Hematopoietic multipotent progenitor cell treated with erythropoietin and hydrocortisone succinate and interleukin-3 and kit ligand, for 6 days (in vitro differentiated cells): ENCODE data around the gene PCSK6.

Experiments used
- DNase-seq: peaks from one replicate; pipeline ENCODE4 v3.0.0-alpha.2; 2015

The PCSK6 gene

GRCh38 chr15:101489599-101490407 lies at the start of gene PCSK6:
PCSK6 (minus strand) TSS chr15:101489707; CDS start chr15:101489670, 37 bp downstream.
- DNase-seq = peak; percentile 49

GRCh38 chr15:101538996-101539395 lies 49.5 kb upstream of the PCSK6 start:
- no peak for DNase-seq

DNA sequence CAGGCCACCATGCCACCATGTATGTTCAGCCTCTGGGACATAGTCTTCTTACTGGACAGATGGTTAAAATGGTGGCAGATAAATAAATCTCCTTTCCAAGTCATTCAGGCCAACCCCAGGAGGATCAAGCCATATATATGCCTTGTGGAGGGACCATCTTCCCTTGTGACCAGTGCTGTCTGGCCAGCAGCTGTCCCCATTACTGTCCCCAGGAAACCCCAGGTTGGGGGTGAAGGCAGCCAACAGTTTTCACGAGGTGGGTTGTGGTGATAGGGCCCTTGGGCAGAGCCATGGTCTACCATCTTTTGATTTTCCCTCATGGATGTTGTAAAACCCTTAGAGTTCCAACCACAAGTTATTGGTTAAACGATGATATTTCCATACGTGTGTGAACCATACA lies 48.7 kb upstream of the PCSK6 start:
- DNase-seq = no peak

DNA sequence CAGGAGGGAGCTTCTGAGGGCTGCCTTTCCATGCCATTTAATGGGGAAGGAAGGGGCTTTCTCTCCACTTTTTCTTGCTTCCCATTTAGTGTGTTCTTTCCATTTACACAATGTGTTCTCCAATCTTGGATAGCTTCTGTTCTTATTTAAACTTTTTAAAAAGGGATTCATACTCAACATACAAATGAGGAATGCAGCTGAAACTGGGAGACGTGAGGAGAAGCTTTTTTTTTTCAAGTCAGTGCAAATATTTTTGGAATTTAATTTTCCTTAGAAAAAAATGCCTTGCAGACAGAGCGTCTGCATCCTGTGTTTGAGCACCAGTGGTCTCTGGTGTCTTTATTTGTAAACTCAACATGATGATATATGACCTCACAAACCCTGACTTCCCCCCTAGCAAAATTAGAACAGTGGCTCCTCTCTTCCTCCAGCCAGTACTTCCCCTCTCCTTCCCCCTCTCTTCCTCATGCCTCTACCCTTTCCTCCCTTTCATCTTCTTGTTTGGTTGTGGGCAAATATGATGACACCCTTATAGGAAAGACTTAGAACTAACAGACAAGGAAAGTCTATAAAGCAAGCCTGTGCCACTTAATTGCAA lies 48.1 kb upstream of the PCSK6 start:
- no peak for DNase-seq

DNA sequence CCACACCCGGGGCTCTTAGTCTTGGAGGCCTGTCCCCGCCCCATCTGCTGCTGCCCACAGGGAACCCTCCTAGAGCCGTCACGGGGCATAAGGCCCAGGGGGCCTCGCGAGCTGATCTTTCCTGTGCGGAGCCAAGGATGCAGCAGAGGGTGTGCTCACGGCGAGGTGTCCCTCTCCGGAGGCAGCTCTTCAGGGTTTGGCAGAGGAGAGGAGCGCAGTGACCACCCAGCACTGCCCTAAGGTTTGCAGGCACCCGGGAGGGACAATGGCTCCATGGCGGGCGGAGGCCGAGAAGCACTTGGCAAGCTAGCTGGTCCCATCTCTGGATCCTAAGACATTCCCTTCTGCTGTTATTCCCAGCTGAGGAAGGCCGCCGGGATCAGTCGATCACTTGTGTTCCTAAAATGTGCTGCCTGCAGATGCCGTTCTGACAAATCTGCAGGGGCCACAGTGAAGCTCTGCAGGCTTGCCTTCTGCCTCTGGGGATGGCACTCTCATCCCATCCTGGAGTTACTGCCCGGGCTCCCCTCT lies 47.4 kb upstream of the PCSK6 start:
- DNase-seq = no peak

DNA sequence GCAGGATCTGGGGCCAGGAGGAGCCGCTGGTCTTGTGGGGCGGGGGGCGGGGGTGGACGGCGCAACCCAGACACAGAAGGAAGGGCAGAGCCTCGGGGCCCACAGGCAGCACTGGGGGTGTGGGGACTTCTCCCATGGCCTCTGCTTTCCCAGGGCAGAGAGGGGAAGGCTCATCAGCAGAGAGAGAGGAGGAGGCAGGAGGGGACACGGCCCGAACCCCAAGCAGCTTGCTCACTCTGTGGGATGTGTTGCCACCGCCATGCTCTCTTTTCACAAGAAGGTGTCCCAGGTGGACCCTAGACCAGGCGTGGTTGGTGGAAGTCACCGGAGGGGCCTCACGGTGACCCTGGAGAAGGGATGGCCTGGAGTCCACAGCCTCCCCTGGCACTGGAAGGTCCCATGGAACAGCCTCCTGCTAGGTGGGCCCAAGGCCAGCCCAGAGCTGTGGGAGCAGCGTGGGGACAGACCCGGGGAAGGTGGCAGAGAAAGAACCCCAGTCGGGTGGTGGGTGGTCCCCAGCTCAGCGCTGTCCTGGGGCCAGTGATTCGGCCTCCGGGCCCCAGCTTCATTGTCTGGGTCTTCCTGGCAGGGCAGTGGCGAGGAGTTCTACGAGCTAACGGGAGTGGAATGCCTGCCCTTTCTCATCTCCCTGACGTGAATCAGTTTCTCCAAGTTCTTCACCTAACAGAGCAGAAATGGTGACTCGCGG lies 46.8 kb upstream of the PCSK6 start:
- DNase-seq = no peak

DNA sequence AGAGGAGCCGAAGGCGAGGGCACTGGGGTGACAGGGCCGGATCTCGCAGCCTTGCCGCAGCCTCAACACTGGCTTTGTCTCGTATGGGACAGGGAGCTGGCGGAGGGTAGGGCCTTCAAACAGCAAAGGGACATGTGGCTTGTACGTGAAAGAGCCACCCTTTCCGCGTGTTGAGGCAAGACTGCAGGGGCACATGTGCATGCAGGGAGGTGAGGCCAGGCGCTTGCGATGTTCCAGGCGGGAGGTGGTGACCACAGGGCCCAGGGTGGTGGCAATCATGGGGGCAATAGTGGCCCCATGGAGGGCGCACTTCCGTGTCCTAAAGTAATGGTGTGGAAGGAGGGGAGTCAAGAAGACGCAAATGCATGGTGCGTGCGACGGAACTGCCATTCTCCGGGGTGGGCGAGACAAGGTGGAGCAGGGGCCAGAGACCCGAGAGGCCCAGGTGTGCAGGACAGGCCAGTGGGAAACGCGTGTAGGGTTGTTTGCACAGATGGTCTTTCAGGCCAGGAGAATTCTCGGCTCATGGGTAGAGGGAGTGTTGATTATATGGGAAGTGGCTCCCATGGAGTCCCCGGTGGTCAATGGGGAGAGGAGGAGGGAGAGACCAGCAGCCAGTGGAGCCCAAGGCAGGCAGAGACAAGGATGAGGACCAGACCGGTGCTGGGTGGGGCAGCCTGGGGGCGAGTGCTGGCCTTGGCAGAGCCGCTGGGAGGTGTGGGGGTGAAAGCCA lies 45.8 kb upstream of the PCSK6 start:
- no peak for DNase-seq

- no peak for DNase-seq
Observed at GRCh38 chr15:101534376-101534970, 45.0 kb upstream of the PCSK6 start.

GRCh38 chr15:101533371-101534140 lies 44.0 kb upstream of the PCSK6 start:
- DNase-seq = no peak

GRCh38 chr15:101532865-101533264 lies 43.4 kb upstream of the PCSK6 start:
- no peak for DNase-seq

DNA sequence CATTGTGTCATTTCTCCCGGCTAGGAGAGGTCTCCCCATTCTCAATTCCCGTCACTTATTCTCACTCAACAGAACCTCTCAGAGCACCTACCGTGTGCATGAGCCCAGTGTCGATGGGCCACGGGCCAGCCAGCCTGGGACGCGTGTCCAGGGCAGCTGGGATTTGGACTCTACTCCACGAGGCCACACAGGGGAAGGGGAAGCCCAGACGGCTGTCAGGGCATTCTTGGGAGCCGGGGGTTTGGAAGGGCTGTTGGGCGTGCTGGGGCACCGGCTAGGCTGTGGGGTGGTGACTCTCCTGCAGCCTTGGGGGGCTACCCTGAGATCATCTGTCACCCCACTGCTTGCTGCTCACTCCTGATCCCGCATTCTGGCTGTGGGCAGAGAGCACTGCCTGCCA lies 41.7 kb upstream of the PCSK6 start:
- DNase-seq = no peak

DNA sequence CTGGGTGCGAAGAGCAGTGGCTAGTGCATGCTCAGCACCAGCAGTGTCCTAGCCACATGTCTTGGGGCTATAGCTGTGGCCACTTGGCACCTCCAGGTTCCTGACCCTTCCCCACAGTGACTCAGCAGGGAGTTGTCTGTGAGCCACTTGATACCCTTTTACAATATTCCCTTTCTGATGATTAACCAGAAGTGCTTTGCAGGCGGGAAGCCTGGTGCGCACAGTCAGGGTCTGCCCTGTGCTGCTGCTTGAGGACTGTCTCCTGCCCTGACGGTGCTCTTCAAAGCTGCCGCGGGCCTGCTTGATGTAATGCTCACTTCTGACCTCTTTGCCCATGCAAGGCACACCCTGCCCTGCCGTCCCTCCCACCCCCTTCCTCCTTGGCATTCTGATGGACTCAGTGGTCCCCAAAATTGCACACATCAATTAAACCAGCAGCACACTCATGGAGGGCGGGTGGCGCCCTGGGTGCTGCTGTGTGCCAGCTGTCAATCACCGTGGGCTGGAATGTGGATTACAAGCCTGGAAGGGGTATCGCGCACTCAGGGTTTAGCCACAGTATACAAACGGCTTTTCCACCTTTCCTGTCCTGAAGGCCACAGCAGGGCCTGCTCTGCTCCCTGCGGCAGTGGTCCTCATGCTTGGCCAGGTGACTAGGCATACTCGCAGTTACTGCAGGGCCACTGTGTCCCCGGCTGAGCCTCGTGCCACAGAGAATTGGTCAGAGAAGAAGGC lies 40.9 kb upstream of the PCSK6 start:
- DNase-seq = no peak

GRCh38 chr15:101528917-101529299 lies 39.4 kb upstream of the PCSK6 start:
- no peak for DNase-seq

- no peak for DNase-seq
Observed at GRCh38 chr15:101528108-101528916, 38.8 kb upstream of the PCSK6 start.

- no peak for DNase-seq
Observed at GRCh38 chr15:101526890-101527289, 37.4 kb upstream of the PCSK6 start.

GRCh38 chr15:101526442-101526841 lies 36.9 kb upstream of the PCSK6 start:
- no peak for DNase-seq

DNA sequence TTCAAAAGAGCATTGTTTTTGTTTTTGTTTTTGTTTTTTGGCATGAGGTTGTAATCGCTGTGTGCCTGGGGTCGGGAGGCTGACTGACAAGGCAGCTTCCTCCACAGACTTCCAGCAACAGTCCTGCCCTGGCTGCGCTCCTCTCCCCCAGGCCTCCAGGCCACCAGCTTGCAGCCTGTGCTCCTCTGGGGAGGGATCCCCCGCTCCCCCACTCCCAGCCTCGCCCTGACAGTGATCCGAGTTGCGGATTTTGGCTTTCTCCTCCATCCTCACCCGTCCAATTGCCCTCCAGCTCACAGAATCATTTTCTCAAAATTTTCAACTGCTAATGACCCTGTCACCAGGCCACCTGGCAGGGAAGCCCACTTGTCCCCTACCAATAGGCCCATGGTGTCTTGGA lies 36.5 kb upstream of the PCSK6 start:
- DNase-seq = no peak

- DNase-seq = no peak
Observed at GRCh38 chr15:101525087-101525669, 35.7 kb upstream of the PCSK6 start.

DNA sequence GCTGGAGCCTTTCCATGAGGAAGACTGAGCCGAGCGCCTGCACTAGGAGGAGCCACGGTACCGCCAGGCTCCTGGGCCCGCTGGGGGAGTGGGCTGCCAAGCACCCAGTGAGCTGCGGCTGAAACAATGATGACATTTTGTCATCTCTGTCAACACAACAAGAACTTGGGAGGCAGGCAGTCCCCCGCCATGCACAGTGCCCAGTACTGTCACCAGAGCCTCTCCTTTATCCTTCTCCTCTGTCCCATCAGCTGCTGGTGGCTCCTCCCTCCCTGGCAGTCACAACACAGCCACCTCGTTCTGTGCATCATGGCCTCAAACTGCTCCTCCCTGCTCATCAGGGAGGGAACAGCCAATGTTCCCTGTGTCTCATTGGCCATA lies 34.0 kb upstream of the PCSK6 start:
- DNase-seq = no peak
